ENCODE measurements around the gene RALGAPB.

Gene RALGAPB

GRCh38 chr20:38545771-38546170 lies 73.1 kb downstream of the RALGAPB start:
- DNase-seq (ENCODE audit: low read depth in 1 of 2, low spot score in 1 of 2), result no peak

GRCh38 chr20:38547288-38548085 lies 74.8 kb downstream of the RALGAPB start:
- DNase-seq (ENCODE audit: low read depth in 1 of 2, low spot score in 1 of 2), result no peak

- DNase-seq (ENCODE audit: low read depth in 1 of 2, low spot score in 1 of 2), result no peak
Measured at GRCh38 chr20:38548356-38549083, 75.9 kb downstream of the RALGAPB start.

- no peak for DNase-seq (ENCODE audit: low read depth in 1 of 2, low spot score in 1 of 2)
Measured at GRCh38 chr20:38550274-38550673, 77.6 kb downstream of the RALGAPB start.

GRCh38 chr20:38551056-38551626 lies 78.5 kb downstream of the RALGAPB start:
- DNase-seq (ENCODE audit: low read depth in 1 of 2, low spot score in 1 of 2), result no peak

- no peak for DNase-seq (ENCODE audit: low read depth in 1 of 2, low spot score in 1 of 2)
Measured at GRCh38 chr20:38554986-38555385, 82.3 kb downstream of the RALGAPB start.

- DNase-seq (ENCODE audit: low read depth in 1 of 2, low spot score in 1 of 2), result no peak
Measured at GRCh38 chr20:38555395-38555794, 82.8 kb downstream of the RALGAPB start.

- DNase-seq (ENCODE audit: low read depth in 1 of 2, low spot score in 1 of 2), result no peak
Measured at GRCh38 chr20:38557174-38557573, 84.5 kb downstream of the RALGAPB start.

GRCh38 chr20:38558596-38559360 lies 86.1 kb downstream of the RALGAPB start:
- no peak for DNase-seq (ENCODE audit: low read depth in 1 of 2, low spot score in 1 of 2)

GRCh38 chr20:38559764-38560163 lies 87.1 kb downstream of the RALGAPB start:
- no peak for DNase-seq (ENCODE audit: low read depth in 1 of 2, low spot score in 1 of 2)

GRCh38 chr20:38563802-38564431 lies 91.3 kb downstream of the RALGAPB start:
- DNase-seq (ENCODE audit: low read depth in 1 of 2, low spot score in 1 of 2), result no peak

GRCh38 chr20:38564680-38565079 lies 92.0 kb downstream of the RALGAPB start:
- no peak for DNase-seq (ENCODE audit: low read depth in 1 of 2, low spot score in 1 of 2)

- DNase-seq (ENCODE audit: low read depth in 1 of 2, low spot score in 1 of 2), result no peak
Measured at GRCh38 chr20:38566036-38566598, 93.5 kb downstream of the RALGAPB start.

GRCh38 chr20:38569747-38570525 lies 97.3 kb downstream of the RALGAPB start:
- no peak for DNase-seq (ENCODE audit: low read depth in 1 of 2, low spot score in 1 of 2)

GRCh38 chr20:38573413-38573812 lies 100.8 kb downstream of the RALGAPB start:
- no peak for DNase-seq (ENCODE audit: low read depth in 1 of 2, low spot score in 1 of 2)

GRCh38 chr20:38579219-38579910 lies 106.7 kb downstream of the RALGAPB start:
- no peak for DNase-seq (ENCODE audit: low read depth in 1 of 2, low spot score in 1 of 2)

GRCh38 chr20:38579921-38580320 lies 107.3 kb downstream of the RALGAPB start:
- no peak for DNase-seq (ENCODE audit: low read depth in 1 of 2, low spot score in 1 of 2)

GRCh38 chr20:38581013-38581412 lies 108.4 kb downstream of the RALGAPB start, which contains the start of gene ADIG:
TSS of gene ADIG (plus strand) at chr20:38581197. CDS start at chr20:38581251, 54 bp downstream.
- DNase-seq (ENCODE audit: low read depth in 1 of 2, low spot score in 1 of 2), result no peak

GRCh38 chr20:38581830-38582358 lies 109.3 kb downstream of the RALGAPB start:
- DNase-seq (ENCODE audit: low read depth in 1 of 2, low spot score in 1 of 2), result no peak
